ENCODE measurements around the gene CTSF.
"Not testable (repeated sequence)": the region's sequence is repeated elsewhere in the genome, so short reads cannot be mapped to it uniquely, and the experiment has no call there.

CTSF gene

DNA sequence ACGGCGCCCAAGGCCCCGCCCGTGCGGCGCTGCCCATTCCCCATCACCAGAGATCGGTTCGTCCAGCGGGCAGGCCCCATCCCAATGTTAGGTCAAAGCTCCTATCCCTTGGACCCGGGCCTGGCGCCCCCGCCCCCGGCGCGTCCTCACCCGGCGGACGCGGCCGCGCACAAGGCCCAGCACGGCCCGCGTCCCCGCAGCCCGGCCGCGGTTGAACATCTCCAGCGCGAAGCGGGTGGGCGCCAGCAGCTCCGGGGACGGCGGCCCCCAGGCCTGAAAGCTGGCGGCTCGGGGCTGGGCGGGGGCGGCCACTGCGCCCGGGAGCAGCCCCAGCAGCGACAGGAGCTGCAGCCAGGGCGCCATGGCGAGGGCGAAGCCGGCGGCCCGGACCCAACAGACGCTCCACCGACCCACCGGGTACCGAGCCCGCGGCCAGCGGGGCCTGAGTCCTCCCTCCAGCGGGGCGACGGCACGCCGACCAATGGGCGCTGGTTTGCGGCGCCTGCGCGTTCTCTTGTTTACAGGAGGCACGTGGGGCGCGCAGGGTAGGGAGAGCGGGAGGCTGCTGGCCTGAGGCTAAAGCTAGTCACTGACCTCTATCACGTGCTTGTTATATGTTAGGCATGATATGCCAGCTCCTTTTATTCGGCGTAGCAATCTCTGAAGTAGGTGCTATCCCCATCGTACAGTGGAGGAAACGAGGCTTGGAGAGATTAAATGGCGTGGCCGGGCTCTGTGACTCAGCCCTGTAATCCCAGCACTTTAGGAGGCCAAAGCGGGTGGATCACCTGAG lies at the start of gene CTSF:
CTSF (minus strand) TSS at position 483 of the 793 bp plus-strand sequence; CDS start at position 363, 120 bp downstream.
- DNase-seq, result peak in 3 of 4 experiments; percentile 47 to 64 (median 50)

- no peak for DNase-seq
These were observed 48.9 kb upstream of the CTSF start for GRCh38 chr11:66617155-66617834.

GRCh38 chr11:66616379-66617154 lies 48.2 kb upstream of the CTSF start, which contains the start of gene RBM14:
RBM14 (plus strand) TSS chr11:66616630; CDS start chr11:66616721, 91 bp downstream.
- peak; percentile 95 to 98 (median 96) for DNase-seq

GRCh38 chr11:66614073-66614472 lies 45.7 kb upstream of the CTSF start:
- DNase-seq, result no peak

DNA sequence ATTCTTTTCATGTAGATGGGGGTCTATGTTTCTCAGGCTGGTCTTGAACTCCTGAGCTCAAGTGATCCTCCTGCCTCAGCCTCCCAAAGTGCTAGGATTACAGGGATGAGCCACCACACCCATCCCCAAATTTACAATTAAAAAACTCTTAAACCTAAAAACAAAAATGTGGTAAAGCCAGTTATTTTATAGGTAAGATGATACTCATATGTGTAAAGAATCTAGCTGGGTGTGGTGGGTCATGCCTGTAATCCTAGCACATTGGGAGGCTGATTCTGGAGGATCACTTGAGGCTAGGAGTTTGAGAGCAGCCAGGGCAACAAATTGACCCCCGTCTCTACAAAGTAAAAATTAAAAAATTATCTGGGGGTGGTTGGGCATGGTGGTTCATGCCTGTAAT lies 44.1 kb upstream of the CTSF start:
- DNase-seq, result no peak

GRCh38 chr11:66609721-66610617 lies 41.6 kb upstream of the CTSF start:
- no peak for DNase-seq

DNA sequence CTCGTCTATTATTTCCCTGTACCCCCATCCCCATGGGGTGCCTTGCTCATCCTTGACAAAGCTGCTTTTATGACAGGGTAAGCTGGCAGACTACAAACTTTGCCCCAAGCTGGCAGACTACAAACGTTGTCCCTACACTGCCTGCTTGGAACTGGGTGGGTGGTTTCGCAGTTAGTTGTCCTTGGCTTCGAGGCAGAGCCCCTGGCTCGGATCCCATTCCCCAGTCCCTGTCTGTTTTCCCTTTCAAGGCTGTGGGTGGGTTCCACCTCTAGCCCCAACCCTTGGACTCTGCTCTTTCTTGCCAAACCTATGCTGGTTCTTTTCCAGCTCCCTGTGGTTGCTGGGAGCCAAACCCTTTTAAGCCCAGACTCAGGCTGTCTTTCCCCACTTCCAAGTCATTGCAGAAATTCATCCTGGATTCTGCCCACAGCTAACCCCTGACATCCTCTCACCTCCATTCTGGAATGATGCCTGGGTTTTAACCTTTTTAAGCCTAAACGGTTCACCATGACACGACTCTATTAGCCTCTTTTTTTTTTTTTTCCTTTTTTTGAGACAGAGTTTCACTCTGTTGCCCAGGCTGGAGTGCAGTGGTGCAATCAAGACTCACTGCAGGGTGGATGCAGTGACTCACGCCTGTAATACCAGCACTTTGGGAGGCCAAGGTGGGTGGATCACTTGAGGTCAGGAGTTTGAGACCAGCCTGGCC lies 38.9 kb upstream of the CTSF start:
- no peak for DNase-seq

GRCh38 chr11:66606608-66607007 lies 38.2 kb upstream of the CTSF start:
- not testable (repeated sequence) for DNase-seq

GRCh38 chr11:66604155-66604554 lies 35.7 kb upstream of the CTSF start:
- DNase-seq, result no peak

- DNase-seq, result no peak
These were observed 34.7 kb upstream of the CTSF start for GRCh38 chr11:66603072-66603471.

- no peak for DNase-seq
These were observed 32.3 kb upstream of the CTSF start for GRCh38 chr11:66600631-66601233.

- DNase-seq, result no peak
These were observed 31.8 kb upstream of the CTSF start for GRCh38 chr11:66600219-66600618.

GRCh38 chr11:66598993-66599392 lies 30.6 kb upstream of the CTSF start:
- DNase-seq, result no peak

DNA sequence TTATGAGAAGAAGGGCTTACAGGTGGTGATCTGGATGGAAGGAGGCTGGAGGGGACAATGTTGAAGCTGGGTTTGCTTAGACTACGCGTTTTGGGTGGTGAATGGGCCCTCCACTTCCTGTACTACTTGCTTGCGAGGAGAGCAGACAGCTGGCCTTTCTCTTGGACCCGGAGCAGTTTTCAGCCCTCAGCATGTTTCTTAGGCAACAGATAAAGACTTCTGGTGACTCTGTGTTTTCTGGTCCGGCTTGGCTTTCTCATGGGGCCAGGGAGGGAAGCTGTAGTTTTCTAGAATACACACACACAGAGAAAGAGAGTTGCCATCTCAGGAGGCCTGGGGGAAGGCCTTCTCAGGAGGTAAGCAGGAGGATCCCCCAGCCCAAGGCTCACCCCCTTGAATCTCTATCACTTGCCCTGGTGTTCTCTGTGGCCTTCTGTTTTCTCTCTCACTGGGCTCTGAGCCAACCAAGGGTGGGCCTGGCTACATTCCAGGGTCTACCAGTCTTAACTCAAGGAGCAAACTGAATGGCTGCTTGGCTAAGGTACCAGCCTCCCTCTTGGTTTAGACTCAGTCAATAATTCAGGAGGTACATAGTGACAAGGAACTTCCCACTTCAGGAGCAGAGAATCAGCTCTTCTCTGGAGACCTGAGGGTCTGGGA lies 27.0 kb upstream of the CTSF start:
- no peak for DNase-seq

GRCh38 chr11:66593650-66594049 lies 25.2 kb upstream of the CTSF start:
- no peak for DNase-seq

GRCh38 chr11:66593303-66593635 lies 24.9 kb upstream of the CTSF start:
- no peak for DNase-seq

GRCh38 chr11:66592457-66593302 lies 24.3 kb upstream of the CTSF start, which contains the start of the genes CCDC87 and CCS:
CCDC87 (minus strand) TSS chr11:66593063; CDS start chr11:66593015, 48 bp downstream.
CCS (plus strand) TSS chr11:66593185; CDS start chr11:66593262, 77 bp downstream.
- DNase-seq, result peak; percentile 90 to 98 (median 98)

DNA sequence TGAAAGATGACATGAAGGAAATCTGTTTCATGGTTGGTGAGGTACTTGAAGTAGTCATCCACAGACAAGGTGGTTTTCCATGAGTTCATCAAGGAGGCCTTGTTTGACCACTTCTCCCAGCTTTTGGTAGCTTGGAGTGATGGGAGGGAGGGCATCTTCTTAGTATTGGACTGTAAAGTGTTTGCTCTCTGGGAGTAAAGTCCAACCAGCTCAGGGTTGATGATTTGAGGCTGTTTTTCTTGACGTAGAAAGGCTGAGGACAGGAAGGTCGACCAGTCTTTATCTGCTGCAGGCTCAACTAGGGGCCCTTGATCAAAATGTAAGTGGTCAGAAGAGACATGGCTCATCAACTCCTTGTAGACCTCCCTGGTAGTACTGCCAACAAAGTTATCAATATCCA lies 22.8 kb upstream of the CTSF start:
- DNase-seq, result no peak

DNA sequence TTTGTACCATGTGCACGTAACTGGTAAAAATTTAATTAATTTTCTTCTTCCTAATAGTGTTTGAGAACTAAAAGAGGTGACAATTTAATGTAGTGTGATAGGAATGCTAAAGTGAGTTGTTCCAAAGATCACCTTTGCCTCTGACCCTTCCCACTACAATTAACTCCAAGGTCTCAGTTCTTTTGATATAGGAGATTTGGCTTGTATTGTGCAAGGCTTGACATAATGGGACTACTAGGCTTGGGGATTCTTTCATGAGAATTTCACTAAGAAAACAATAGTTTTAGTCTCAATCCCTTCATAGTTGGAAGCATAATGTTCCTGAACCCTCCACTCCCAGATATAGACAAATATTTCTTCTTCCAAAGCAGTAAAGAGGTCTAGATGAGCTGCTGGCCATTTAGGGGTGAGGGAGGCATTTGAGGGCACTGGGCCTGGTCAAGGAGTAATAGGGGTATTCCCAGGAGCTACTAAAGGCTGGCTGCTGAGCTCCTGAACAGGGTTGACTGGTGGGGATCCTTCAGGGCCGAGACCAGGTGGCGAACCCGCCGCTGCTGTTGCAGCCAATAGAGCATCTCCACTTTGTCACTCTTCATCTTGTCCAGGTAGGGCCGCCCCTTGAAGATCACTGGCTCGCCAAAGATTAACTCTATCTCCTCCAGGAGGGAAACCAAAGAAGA lies 21.7 kb upstream of the CTSF start:
- DNase-seq, result no peak
